GM04504 (cell line): ENCODE results near the gene ID3.

ENCODE experiments used
- DNase-seq: peaks from one replicate; pipeline ENCODE4 v3.0.0-alpha.2; 2012; ENCODE audit warnings: low read depth

Gene ID3

DNA sequence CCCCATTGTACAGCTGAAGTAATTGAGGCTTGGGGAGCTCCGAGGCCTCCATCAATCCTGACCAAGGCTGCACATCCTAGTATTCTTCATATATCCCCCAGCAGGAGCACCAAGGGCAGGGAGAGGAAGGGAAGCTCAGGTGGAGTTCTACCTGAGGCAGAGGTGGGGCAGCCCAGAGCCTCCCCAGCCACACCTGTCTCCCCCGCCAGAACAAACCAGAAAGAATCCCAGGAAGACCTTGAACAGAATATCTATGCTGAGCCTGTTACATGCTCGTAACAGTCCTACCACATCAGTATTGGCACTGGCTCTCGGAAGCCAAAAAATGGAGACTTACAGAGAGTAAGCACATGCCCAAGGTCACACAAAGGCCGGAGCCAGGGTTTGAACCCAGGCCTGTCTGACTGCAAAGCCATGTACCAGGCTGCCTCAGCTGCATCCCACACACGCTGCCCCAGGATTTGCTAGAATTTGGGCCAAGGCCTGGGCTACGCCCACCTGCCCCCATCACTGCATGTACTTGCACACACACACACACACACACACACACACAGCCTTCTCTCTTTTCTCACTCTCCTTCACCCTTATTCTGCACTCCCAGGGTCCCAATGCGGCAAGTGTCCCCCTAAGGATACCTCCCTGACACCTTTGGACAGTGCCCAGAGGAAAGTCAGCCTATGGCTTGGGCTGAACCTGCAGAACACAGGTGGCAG, 32.8 kb downstream of the ID3 start:
- no peak for DNase-seq

DNA sequence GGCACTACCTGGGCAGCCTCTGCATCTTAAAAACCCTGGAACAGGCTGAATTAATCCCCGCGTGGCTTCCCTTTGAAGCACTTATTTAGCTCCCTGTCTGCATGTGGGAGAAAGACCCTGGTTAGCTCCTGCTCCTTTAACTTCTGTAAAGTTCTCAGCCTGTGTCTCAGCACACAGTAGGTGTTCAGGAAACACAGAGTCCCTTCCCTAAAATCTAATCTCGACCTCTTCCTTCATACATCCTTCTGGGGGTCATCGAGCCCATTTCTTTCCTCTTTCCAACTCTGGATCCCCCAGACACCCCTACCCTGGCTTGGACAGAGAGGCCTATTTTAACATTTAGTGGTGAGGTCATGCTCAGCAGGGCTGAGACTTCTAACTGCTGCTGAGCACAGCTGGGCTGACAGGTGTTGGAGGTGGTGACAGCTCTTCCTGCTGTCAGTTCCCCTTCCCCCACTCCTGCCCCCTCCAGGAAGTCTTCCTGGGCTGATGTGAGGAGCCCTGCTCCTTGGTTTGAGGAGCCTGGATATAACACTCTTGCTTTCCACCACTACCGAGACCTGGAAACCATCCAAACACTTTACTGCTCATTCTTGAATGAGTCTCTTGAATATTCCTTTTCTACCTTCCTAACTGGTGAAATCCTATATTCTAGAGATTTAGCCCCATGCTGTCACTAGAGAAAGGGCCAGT, 33.6 kb downstream of the ID3 start:
- no peak for DNase-seq

DNA sequence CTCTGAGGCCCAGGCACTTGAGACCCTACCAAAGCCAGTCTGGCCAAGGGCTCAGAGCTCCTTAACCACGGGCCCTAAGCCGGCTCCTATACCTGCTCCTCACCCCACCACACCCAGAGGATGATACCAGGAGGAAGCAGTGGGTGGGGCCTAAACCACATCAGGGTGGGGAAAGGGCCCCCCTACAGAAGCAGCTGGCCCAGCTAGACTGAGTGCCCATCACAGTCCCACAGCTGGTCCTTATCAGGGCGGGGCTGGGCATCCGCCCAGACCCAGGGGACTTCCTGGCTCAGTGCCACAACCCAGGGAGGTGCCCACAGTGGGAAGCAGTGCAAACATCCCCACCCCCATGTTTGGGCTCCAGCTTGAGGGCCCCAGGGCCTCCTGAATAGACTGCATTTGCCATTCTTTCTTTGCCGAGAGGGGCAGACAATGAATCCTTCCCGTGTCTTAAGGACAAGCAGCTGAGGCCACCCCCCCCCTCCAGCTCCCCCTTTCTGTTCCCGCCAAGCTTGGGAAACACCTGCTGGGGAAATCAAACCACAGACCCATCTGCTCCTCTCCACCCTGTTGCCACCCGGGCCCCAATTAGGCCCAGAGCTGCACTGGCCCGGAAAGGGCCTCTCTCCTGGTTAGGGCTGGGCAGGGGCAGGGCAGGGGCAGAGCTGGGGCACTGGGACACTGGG, 34.4 kb downstream of the ID3 start:
- DNase-seq, result no peak

DNA sequence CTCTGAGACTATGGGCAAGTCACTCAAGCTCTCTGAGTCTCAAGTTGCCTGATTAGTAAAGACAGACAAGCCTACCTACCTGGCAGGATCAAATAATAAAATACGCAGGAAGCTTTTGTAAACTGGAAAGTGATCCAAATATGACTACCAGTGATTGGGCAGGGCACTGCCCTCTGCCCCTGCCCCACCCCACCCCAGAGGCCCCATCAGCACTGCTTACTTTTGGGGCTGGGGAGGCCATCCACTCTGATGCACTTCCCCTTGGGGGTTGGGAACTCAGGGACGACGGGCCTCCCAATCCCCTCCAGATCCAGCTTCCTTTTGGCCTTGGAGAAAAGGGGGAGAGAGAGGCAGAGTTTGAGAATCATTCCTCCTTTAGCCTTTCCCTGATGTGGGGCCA, 35.1 kb downstream of the ID3 start:
- DNase-seq, result no peak

DNA sequence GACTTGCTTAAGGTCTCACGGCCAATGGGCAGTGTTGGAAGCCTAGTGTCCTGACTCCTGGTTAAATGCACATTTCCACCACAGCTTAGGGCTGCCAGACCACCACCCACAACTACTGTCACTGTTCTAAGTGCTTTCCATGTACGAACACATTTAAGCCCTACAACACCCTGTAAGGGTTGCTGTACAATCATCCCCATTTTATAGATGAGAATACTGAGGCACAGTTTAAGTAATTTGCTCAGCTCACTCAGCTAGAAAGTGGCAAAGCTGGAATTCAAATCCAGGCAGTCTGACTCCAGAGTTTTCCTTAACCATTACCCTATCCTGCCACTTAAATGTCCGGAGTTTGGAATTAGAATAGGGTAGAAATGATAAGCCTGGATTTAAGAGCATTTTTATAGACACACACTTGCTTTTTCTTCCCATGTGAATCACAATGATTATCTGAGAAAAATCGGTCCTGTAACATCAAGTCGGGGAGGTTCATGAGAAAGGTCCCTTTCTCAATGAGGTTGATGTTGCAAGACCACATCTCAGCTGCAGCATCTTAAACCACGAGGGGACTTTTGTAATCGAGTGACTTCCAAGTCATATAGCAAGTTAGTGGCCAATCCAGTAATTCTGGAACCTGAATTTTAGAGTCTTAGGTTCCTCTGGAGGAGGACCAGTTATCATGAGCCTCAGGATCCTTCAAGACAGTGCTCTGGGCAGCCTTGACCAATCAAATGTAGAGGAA, 36.9 kb downstream of the ID3 start:
- DNase-seq, result no peak

DNA sequence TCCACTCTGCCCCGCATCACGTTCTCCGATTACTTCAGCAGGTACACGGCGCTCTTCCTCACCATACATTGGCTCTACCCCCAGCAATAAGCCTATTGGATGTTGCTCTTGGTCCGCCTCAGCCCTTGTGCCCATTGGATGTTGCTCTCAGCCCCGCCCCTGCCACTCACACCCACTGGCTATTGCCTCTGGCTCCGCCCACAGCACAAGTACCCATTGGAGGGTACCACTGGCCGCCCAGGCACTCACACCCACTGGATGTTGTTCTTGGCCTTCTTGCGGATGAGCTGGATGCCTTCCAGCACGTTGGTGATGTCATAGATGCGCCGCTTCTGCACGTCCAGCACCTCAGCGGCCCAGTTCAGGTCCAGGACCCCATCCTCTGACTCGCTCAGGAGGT, 37.7 kb downstream of the ID3 start:
- no peak for DNase-seq

DNA sequence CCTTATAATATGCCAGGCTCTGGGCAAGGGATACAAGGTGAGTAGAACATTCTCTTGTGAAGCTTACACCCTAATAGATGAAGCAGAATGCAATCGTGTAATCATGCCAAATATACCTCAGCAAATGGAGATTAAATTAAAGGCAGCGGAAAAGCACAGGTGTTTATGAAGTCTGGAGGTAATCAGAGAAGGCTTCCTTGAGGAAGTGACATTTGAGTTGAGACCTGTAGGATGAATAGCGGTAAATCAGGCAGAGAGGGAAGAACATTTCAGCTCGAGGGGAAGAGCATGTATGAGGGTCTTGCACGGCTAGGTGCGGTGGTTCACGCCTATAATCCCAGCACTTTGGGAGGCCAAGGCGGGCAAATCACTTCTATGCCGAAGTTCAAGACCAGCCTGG, 41.7 kb downstream of the ID3 start:
- no peak for DNase-seq

DNA sequence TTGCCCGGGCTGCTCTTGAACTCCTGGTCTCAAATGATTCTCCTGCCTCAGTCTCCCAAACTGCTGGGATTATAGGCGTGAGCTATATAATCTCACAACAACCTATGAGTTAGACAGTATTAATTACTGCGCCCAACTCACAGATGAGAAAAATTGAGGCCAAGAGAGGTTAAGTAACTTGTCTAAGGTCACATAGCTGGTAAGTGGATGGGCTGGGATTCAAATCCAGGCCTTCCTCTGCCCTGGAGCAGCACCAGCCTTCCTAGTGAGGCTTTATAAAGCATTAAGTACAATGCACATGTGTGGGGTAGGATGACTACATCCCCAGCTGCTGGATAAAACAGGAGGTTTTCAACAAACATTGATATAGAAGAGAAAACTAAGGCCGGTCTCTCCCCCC, 43.4 kb downstream of the ID3 start:
- no peak for DNase-seq

DNA sequence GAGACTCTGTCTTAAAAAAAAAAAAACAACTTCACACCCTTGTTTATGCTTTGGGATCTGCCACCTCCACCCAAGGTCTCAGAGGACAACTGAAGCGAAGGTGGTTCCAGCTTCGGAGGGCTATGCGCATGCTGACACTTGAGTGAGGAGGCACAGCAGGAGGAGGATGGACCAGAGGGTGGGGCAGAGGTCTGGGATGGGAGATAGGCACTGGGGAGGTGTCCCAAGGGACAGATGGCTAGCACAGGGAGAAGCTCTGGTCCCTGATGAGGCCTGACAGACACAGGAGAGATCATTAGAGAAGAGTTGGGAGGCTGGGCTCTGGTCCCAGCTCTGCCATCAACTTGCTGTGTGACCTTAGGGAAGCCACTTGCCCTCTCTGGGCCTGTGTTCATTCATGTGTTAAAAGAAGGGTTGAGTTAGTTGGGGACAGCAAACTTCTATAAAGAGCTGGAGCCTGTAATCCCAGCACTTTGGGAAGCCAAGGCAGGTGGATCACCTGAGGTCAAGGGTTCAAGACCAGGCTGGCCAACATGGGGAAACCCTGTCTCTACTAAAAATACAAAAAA, 45.1 kb downstream of the ID3 start:
- DNase-seq, result no peak

DNA sequence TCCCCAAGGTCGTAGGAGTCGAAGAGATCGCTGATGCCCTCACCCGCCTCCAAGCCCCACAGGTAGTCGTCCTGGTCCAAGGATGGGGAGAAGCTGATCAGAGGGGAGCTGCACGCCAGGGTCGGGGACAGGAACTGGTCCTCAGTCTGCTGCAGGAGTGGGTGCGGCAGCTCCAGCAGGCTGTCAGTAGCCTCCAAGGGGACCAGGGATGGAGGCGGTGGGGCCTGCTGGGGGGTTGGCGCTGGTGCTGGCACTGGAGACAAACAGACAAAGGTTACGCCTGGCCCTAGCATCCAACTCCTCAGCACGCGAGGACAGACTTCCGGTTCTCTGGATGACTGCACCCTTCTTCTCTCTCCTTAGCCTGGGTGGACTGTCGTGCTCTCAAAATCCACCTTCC, 49.4 kb downstream of the ID3 start:
- DNase-seq, result no peak
